Anterior cingulate cortex (tissue), 58 donors: Measurements from ENCODE around the gene B3GAT3.
A peak's percentile ranks its signal among the peaks of the same experiment; 100 is the strongest.
"Not testable (repeated sequence)": the region's sequence is repeated elsewhere in the genome, so short reads cannot be mapped to it uniquely, and the experiment has no call there.

Experiments used
- DNase-seq, 58 donors: peaks; one replicate each; lab custom pipeline; 2025; lab: John Stamatoyannopoulos, UW

B3GAT3 gene

GRCh38 chr11:62621567-62622470, at the start of gene B3GAT3:
TSS of gene B3GAT3 (minus strand) at chr11:62621986. CDS start at chr11:62621947, 39 bp downstream.
- peak; percentile 82 to 99 (median 97) for DNase-seq

GRCh38 chr11:62671236-62671607, 49.4 kb upstream of the B3GAT3 start:
- no peak for DNase-seq

GRCh38 chr11:62669420-62670161, 47.8 kb upstream of the B3GAT3 start:
- no peak for DNase-seq

GRCh38 chr11:62667460-62667859, 45.7 kb upstream of the B3GAT3 start:
- DNase-seq, result no peak

GRCh38 chr11:62666259-62666926, 44.6 kb upstream of the B3GAT3 start:
- DNase-seq, result peak in 1 of 58 donors; percentile 16

- peak in 29 of 58 donors; percentile 33 to 80 (median 58) for DNase-seq
Measured at GRCh38 chr11:62665599-62666258, 43.9 kb upstream of the B3GAT3 start.

GRCh38 chr11:62665075-62665598, 43.4 kb upstream of the B3GAT3 start, which contains the start of the genes C11orf98 and CSKMT:
TSS of gene C11orf98 (minus strand) at chr11:62665210. CDS start at chr11:62665169, 41 bp downstream.
TSS of gene CSKMT (plus strand) at chr11:62665312. CDS start at chr11:62665880, 568 bp downstream.
- peak; percentile 59 to 97 (median 94) for DNase-seq

GRCh38 chr11:62664405-62665074, 42.8 kb upstream of the B3GAT3 start:
- DNase-seq, result peak in 17 of 58 donors; percentile 48 to 72 (median 62)

GRCh38 chr11:62656796-62657429, 35.1 kb upstream of the B3GAT3 start:
- no peak for DNase-seq

GRCh38 chr11:62654297-62654696, 32.5 kb upstream of the B3GAT3 start:
- DNase-seq, result no peak

GRCh38 chr11:62652161-62653006, 30.6 kb upstream of the B3GAT3 start:
- no peak for DNase-seq

GRCh38 chr11:62650283-62650682, 28.5 kb upstream of the B3GAT3 start:
- not testable (repeated sequence) for DNase-seq

GRCh38 chr11:62649486-62649885, 27.7 kb upstream of the B3GAT3 start:
- DNase-seq, result no peak

- DNase-seq, result no peak
Measured at GRCh38 chr11:62648967-62649364, 27.2 kb upstream of the B3GAT3 start.

- DNase-seq, result no peak
Measured at GRCh38 chr11:62648185-62648966, 26.6 kb upstream of the B3GAT3 start.

GRCh38 chr11:62647609-62648005, 25.8 kb upstream of the B3GAT3 start:
- no peak for DNase-seq
